Suprapubic skin (tissue), 4 donors: ENCODE measurements around the gene DPH5.

Experiments used
- EP300 ChIP-seq: sonication (generic); formaldehyde crosslinking; IDR thresholded peaks from one replicate; pipeline ENCODE4 v1.6.1; 2017; ENCODE audit warnings: antibody characterized with exemption
- POLR2A ChIP-seq, 2 donors: fragments of 450-650 bp; IDR thresholded peaks; one replicate each; pipeline ENCODE4 v1.6.1; 2017; ENCODE audit warnings: antibody characterized with exemption in 2 of 2, mild to moderate bottlenecking in 2 of 2, moderate library complexity in 2 of 2
- POLR2AphosphoS5 ChIP-seq, 3 donors: sonication (generic); formaldehyde crosslinking; IDR thresholded peaks; one replicate each; pipeline ENCODE4 v1.6.1; 2017; ENCODE audit warnings: antibody characterized with exemption in 3 of 3
- TF ChIP-seq, protein P1 (sequence below), 2 donors: fragments of 200-600 bp in 1 of 2; fragments of 450-650 bp in 1 of 2; sonication (generic) in 1 of 2; IDR thresholded peaks; one replicate each; pipeline ENCODE4 v1.5.1; 2016 to 2019; ENCODE audit warnings: antibody characterized with exemption in 2 of 2, mild to moderate bottlenecking in 1 of 2, moderate library complexity in 1 of 2

DNA sequence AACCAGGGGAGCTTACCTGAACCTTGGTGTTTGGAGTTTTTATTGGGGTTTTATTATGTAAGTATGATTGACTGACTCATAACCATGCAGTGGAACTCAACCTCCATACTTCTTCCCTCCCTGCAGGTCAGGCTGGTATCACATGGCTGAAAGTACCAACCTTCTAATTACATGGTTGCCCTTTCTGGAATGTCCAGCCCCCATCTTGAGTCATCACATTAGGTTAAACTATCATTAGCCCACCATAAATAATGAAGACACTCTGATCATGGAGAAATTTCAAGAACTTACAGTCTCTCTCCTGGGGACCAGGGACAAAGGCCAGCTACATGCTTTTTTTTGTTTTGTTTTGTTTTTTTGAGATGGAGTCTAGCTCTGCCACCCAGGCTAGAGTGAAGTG, 19.2 kb upstream of the DPH5 start:
- TF ChIP-seq POLR2A (IDR thresholded peaks at IDR 0.05) (no peak), POLR2AphosphoS5 (IDR thresholded peaks at IDR 0.05) (no peak), EP300 (no peak)
- TF ChIP-seq, protein P1, sequence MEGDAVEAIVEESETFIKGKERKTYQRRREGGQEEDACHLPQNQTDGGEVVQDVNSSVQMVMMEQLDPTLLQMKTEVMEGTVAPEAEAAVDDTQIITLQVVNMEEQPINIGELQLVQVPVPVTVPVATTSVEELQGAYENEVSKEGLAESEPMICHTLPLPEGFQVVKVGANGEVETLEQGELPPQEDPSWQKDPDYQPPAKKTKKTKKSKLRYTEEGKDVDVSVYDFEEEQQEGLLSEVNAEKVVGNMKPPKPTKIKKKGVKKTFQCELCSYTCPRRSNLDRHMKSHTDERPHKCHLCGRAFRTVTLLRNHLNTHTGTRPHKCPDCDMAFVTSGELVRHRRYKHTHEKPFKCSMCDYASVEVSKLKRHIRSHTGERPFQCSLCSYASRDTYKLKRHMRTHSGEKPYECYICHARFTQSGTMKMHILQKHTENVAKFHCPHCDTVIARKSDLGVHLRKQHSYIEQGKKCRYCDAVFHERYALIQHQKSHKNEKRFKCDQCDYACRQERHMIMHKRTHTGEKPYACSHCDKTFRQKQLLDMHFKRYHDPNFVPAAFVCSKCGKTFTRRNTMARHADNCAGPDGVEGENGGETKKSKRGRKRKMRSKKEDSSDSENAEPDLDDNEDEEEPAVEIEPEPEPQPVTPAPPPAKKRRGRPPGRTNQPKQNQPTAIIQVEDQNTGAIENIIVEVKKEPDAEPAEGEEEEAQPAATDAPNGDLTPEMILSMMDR (IDR thresholded peaks at IDR 0.05): no peak
